Endothelial cell of umbilical vein (primary cell): ENCODE data around the gene SAMD4A. TPM values are rescaled to one million over a fixed set of nuclear protein-coding genes. Genes with fewer than 3 reads are reported as not detected.

Experiments
- BruUV-seq: library from RNA; stranded (reverse); fragments of 400-500 nt; replicated peaks from 2 replicates; lab custom pipeline; 2021; lab: Mats Ljungman, UMichigan
- CTCF ChIA-PET: fragments of 300-600, 350-600 bp; sonication (Branson Sonifier 250); formaldehyde crosslinking; loops from one replicate; lab custom pipeline; 2021; ENCODE audit warnings: antibody characterized with exemption, inconsistent platforms; lab: Charles Lee
- POLR2A ChIA-PET: fragments of 300-600, 350-600 bp; sonication (Branson Sonifier 250); formaldehyde crosslinking; loops from one replicate; lab custom pipeline; 2021; ENCODE audit warnings: antibody characterized with exemption, inconsistent platforms; lab: Charles Lee
- DNase-seq: peaks from one replicate; pipeline ENCODE4 v3.0.0-alpha.2; 2011; ENCODE audit warnings: low read depth, low spot score
- FAIRE-seq: peaks from 2 replicates; lab custom pipeline; 2011; peaks lifted over from hg19 to GRCh38; lab: Jason Lieb, UNC
- H2AFZ ChIP-seq: 2 replicates; pipeline ENCODE4 v1.6.0; 2012; ENCODE audit warnings: low read depth, low read length, control low read depth, inconsistent platforms
- H3K27ac ChIP-seq: 2 replicates; pipeline ENCODE4 v1.5.1; 2011; ENCODE audit warnings: low read depth, mild to moderate bottlenecking, control low read depth, low read length, moderate library complexity; ENCODE audit not compliant: insufficient read depth
- H3K27me3 ChIP-seq, 2 experiments: 2 replicates each; pipeline versions ENCODE4 v1.6.0 to v1.6.1; 2011; ENCODE audit warnings: low read length in 2 of 2, mixed read lengths in 1 of 2; ENCODE audit not compliant: control insufficient read depth in 2 of 2, insufficient read depth in 2 of 2
- H3K36me3 ChIP-seq, 2 experiments: 2 replicates in 1 of 2; 3 replicates in 1 of 2; pipeline ENCODE4 v1.5.1; 2011; ENCODE audit warnings: low read length in 2 of 2, mild to moderate bottlenecking in 1 of 2, moderate library complexity in 1 of 2; ENCODE audit not compliant: control insufficient read depth in 2 of 2, insufficient read depth in 2 of 2; ENCODE audit errors: extremely low read depth in 1 of 2
- H3K4me1 ChIP-seq: 3 replicates; pipeline ENCODE4 v1.5.1; 2011; ENCODE audit warnings: mild to moderate bottlenecking, low read length; ENCODE audit not compliant: control insufficient read depth, insufficient read depth; ENCODE audit errors: extremely low read depth
- H3K4me2 ChIP-seq: 2 replicates; pipeline ENCODE4 v1.6.1; 2011; ENCODE audit warnings: low read length, control low read depth, mixed read lengths; ENCODE audit not compliant: insufficient read depth
- H3K4me3 ChIP-seq, 3 experiments: fragments of 200-600 bp in 1 of 3; sonication (generic), shearing (Covaris generic) in 1 of 3; replicated peaks in 1 of 3; 2 replicates each; pipeline ENCODE4 v1.5.1; 2011 to 2016; ENCODE audit warnings: control low read depth in 3 of 3, low read length in 3 of 3, mild to moderate bottlenecking in 2 of 3, inconsistent platforms in 1 of 3, low read depth in 1 of 3, moderate library complexity in 1 of 3; ENCODE audit not compliant: insufficient read depth in 1 of 3
- H3K79me2 ChIP-seq: 2 replicates; pipeline ENCODE4 v1.6.0; 2012; ENCODE audit warnings: low read length, inconsistent platforms; ENCODE audit not compliant: control insufficient read depth, insufficient read depth
- H3K9ac ChIP-seq: replicated peaks from 2 replicates; pipeline ENCODE3; 2011; ENCODE audit warnings: low read length, control low read depth; ENCODE audit not compliant: insufficient read depth; ENCODE audit errors: extremely low read depth
- H3K9me1 ChIP-seq: replicated peaks from 3 replicates; pipeline ENCODE4 v1.6.0; 2011; ENCODE audit warnings: mild to moderate bottlenecking, low read length; ENCODE audit not compliant: control insufficient read depth, insufficient read depth; ENCODE audit errors: extremely low read depth
- H3K9me3 ChIP-seq: replicated peaks from 2 replicates; pipeline ENCODE4 v1.5.1; 2012; ENCODE audit warnings: low read length, inconsistent platforms; ENCODE audit not compliant: control insufficient read depth, insufficient read depth
- H4K20me1 ChIP-seq: replicated peaks from 2 replicates; pipeline ENCODE3; 2011; ENCODE audit warnings: mild to moderate bottlenecking, low read length; ENCODE audit not compliant: control insufficient read depth, insufficient read depth; ENCODE audit errors: extremely low read depth
- EZH2 ChIP-seq: IDR thresholded peaks from 2 replicates; pipeline ENCODE4 v1.6.1; 2012; ENCODE audit warnings: borderline replicate concordance, low read depth, mild to moderate bottlenecking, moderate library complexity, low read length, inconsistent platforms; ENCODE audit not compliant: severe bottlenecking
- FOS ChIP-seq: IDR thresholded peaks from 2 replicates; pipeline ENCODE4 v1.6.1; 2011; ENCODE audit warnings: mild to moderate bottlenecking, low read length, moderate library complexity, borderline replicate concordance; ENCODE audit not compliant: insufficient read depth
- GATA2 ChIP-seq: IDR thresholded peaks from 2 replicates; pipeline ENCODE4 v1.7.0; 2011; ENCODE audit warnings: low read depth, mild to moderate bottlenecking, moderate library complexity, mixed read lengths, low read length; ENCODE audit not compliant: insufficient read length, insufficient read depth
- JUN ChIP-seq: IDR thresholded peaks from 2 replicates; pipeline ENCODE4 v1.6.1; 2011; ENCODE audit warnings: borderline replicate concordance, low read depth; ENCODE audit not compliant: insufficient read length, insufficient read depth
- POLR2A ChIP-seq: IDR thresholded peaks from 2 replicates; pipeline ENCODE4 v1.6.1; 2012; ENCODE audit warnings: low read depth, mild to moderate bottlenecking, control low read depth, low read length
- POLR2AphosphoS5 ChIP-seq: IDR thresholded peaks from 2 replicates; pipeline ENCODE4 v1.6.1; 2012; ENCODE audit warnings: low read depth, mild to moderate bottlenecking, control low read depth, low read length, moderate library complexity; ENCODE audit not compliant: insufficient read depth
- dilution Hi-C: fragments of 300-500 bp; cut with MboI; formaldehyde crosslinking; loops from one replicate; pipeline ENCODE4 v1.15.0; 2019; ENCODE audit warnings: low sequenced_read_pairs; ENCODE audit not compliant: extremely low pct_ligation_motif_present
- intact Hi-C: fragments of 100-400 bp; cut with micrococcal nuclease; formaldehyde crosslinking; loops from one replicate; pipeline ENCODE4 v1.10.0; 2022
- polyA plus RNA-seq, 4 experiments: library from polyadenylated mRNA; depleted of rRNA in 3 of 4; stranded (reverse) in 3 of 4; unstranded in 1 of 4; fragments of >200 nt; gene quantifications; 2 replicates each; pipeline versions ENCODE4 v1.2.1 to v1.2.3, GENCODE V29; 2011 to 2012; ENCODE audit warnings: missing spikeins in 1 of 4
- total RNA-seq: library from RNA; stranded (reverse); gene quantifications from 2 replicates; pipeline ENCODE4 v1.2.3, GENCODE V29; 2021
- TF ChIP-seq, protein P1 (sequence below), 2 donors: IDR thresholded peaks; 1 replicate in 1 of 2; 2 replicates in 1 of 2; pipeline ENCODE4 v1.5.1; 2011; ENCODE audit warnings: low read length in 2 of 2, mild to moderate bottlenecking in 2 of 2, moderate library complexity in 2 of 2, control low read depth in 1 of 2, inconsistent platforms in 1 of 2, low read depth in 1 of 2; ENCODE audit not compliant: insufficient read depth in 1 of 2; ENCODE audit errors: extremely low read depth in 1 of 2
- TF ChIP-seq, protein P2 (sequence below): IDR thresholded peaks from 2 replicates; pipeline ENCODE4 v1.6.1; 2011; ENCODE audit not compliant: insufficient read depth, insufficient read length

The SAMD4A gene
- total and polyA plus RNA-seq, 2 donors (not counting 3 experiments of a cell fraction or from before 2014, with no cell fraction given), result 37.7 to 95.3 TPM

DNA sequence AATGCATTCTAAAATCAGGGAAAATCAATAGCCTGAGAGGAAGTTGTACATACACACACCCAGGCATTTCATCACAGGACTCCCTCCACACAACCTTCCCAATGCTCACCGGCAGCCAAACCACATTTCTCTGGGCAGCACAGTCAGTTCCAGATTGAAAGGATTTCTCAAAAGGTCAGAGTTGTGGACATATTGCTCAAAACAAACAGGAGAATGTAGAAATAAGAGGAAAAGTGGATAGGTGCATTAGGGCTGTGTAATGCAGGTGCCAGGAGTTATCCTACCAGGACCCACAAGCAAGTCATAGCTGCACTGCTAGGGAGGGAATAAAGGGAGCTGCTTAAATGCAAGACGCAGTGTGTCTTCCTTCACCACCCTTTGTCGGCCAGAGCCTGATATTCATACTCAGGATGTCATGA lies 272.8 kb downstream of the SAMD4A start:
- dilution Hi-C loops (no loop called here), intact Hi-C loops (no loop called here)
- Histone ChIP-seq H3K4me1 (no peaks in the 10 kb centered on the region), H4K20me1 (no peaks in the 10 kb centered on the region), H3K27ac (no peak overlapping the region), H3K4me3 (no peak overlapping the region), H3K9me1 (no peaks in the 10 kb centered on the region), H3K36me3 (no peaks in the 10 kb centered on the region), H2AFZ (no peak overlapping the region), H3K4me2 (no peak overlapping the region), H3K79me2 (no peaks in the 10 kb centered on the region), H3K27me3 (no peaks in the 10 kb centered on the region), H3K9ac (no peak overlapping the region), H3K9me3 (no peaks in the 10 kb centered on the region)
- FAIRE-seq, result no peak
- CTCF ChIA-PET, result interaction anchor here (1.1 kb wide), 1 partner anchor 21 kb away, joined by 4 read pairs; no protein-coding TSS in a partner anchor
- TF ChIP-seq FOS, result no peak
- POLR2A ChIA-PET, result interaction anchor here (0.6 kb wide), 1 partner anchor 38 kb away, joined by 3 read pairs; no protein-coding TSS in a partner anchor
- no TSS peak for BruUV-seq
- no peak for DNase-seq

DNA sequence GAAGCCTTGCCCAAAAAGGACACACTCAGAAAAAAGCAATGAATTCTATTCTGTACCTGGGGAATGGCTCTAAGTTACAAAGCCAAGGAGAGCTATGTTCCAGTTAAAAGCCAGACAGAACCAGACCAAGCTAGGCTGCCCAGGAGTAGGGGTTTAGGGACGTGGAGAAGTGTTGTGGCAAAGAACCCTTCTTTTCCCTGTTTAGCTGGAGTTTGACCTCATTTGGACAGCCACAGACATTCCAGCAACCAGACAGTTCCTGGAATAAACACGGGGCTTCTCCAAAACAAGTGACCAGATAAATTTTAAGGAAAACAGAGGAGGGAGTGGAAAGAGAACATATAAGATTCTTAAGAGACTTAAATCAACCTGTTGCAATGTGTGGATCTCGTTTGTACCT lies 273.4 kb downstream of the SAMD4A start:
- Histone ChIP-seq H3K27me3 (no peaks in the 10 kb centered on the region), H3K4me2 (no peak overlapping the region), H3K4me1 (no peaks in the 10 kb centered on the region), H3K27ac (no peak overlapping the region), H4K20me1 (no peaks in the 10 kb centered on the region), H3K79me2 (no peaks in the 10 kb centered on the region), H3K9me1 (no peaks in the 10 kb centered on the region), H3K9ac (no peak overlapping the region), H2AFZ (no peak overlapping the region), H3K4me3 (no peak overlapping the region), H3K36me3 (no peaks in the 10 kb centered on the region), H3K9me3 (no peaks in the 10 kb centered on the region)
- no peak for TF ChIP-seq POLR2A
- no peak for TF ChIP-seq POLR2AphosphoS5
- TF ChIP-seq, protein P1, sequence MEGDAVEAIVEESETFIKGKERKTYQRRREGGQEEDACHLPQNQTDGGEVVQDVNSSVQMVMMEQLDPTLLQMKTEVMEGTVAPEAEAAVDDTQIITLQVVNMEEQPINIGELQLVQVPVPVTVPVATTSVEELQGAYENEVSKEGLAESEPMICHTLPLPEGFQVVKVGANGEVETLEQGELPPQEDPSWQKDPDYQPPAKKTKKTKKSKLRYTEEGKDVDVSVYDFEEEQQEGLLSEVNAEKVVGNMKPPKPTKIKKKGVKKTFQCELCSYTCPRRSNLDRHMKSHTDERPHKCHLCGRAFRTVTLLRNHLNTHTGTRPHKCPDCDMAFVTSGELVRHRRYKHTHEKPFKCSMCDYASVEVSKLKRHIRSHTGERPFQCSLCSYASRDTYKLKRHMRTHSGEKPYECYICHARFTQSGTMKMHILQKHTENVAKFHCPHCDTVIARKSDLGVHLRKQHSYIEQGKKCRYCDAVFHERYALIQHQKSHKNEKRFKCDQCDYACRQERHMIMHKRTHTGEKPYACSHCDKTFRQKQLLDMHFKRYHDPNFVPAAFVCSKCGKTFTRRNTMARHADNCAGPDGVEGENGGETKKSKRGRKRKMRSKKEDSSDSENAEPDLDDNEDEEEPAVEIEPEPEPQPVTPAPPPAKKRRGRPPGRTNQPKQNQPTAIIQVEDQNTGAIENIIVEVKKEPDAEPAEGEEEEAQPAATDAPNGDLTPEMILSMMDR (IDR thresholded peaks at IDR 0.05; ENCODE audit: extremely low read depth in 1 of 2, insufficient read depth in 1 of 2, low read depth in 1 of 2, low read length in 2 of 2), result no peak
- no peak for TF ChIP-seq EZH2
- TF ChIP-seq, protein P2, sequence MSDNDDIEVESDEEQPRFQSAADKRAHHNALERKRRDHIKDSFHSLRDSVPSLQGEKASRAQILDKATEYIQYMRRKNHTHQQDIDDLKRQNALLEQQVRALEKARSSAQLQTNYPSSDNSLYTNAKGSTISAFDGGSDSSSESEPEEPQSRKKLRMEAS, result no peak
- no peak for TF ChIP-seq JUN
- TF ChIP-seq GATA2, result no peak
- CTCF ChIA-PET, result interaction anchor here (1.0 to 1.4 kb wide), 3 partner anchors 20 to 27 kb away, joined by 3 to 4 read pairs (median 4); no protein-coding TSS in a partner anchor
- DNase-seq, result no peak
- intact Hi-C loops, result no loop called here
- dilution Hi-C loops, result no loop called here
- POLR2A ChIA-PET, result no interaction called here
- BruUV-seq, result no TSS peak
- FAIRE-seq, result no peak
